Adrenal gland (tissue), 5 donors: ENCODE results near the gene DLK2.

Source experiments
- CTCF ChIP-seq, 6 experiments: fragments of 450-650 bp in 4 of 6; fragments of 200-600 bp in 2 of 6; sonication (generic) in 1 of 6; IDR thresholded peaks; 1 replicate in 5 of 6; 2 replicates in 1 of 6; pipeline versions ENCODE4 v1.5.1 to v1.8.0; 2016 to 2021; ENCODE audit warnings: antibody characterized with exemption in 6 of 6, mild to moderate bottlenecking in 2 of 6, moderate library complexity in 1 of 6
- POLR2A ChIP-seq, 2 donors: fragments of 450-650 bp; IDR thresholded peaks; one replicate each; pipeline ENCODE4 v1.6.1; 2017; ENCODE audit warnings: antibody characterized with exemption in 2 of 2, mild to moderate bottlenecking in 2 of 2, moderate library complexity in 1 of 2
- donor health status: DM: no; HTN: no; CAD: no.

- no peak for TF ChIP-seq CTCF (IDR thresholded peaks at IDR 0.05)
- no peak for TF ChIP-seq POLR2A (IDR thresholded peaks at IDR 0.05)
Observed at GRCh38 chr6:43489277-43490072, 34.1 kb upstream of the DLK2 start.
